GM21528 (cell line): Measurements from ENCODE around the gene PARD3B.

ENCODE experiments used
- ATAC-seq: cut with Tn5 transposase; IDR thresholded peaks from one replicate; pipeline ENCODE4 v1.9.1; 2021; ENCODE audit warnings: mild to moderate bottlenecking, moderate library complexity; ENCODE audit not compliant: unreplicated experiment, low FRiP score

The PARD3B gene

GRCh38 chr2:205352593-205352992 is 807.3 kb downstream of the PARD3B start:
- ATAC-seq = no peak

- no peak for ATAC-seq
Observed at GRCh38 chr2:205357732-205358131, 812.5 kb downstream of the PARD3B start.

- ATAC-seq = no peak
Observed at GRCh38 chr2:205358351-205358815, 813.1 kb downstream of the PARD3B start.

- no peak for ATAC-seq
Observed at GRCh38 chr2:205361272-205361671, 816.0 kb downstream of the PARD3B start.

- ATAC-seq = no peak
Observed at GRCh38 chr2:205361970-205362369, 816.7 kb downstream of the PARD3B start.

- no peak for ATAC-seq
Observed at GRCh38 chr2:205364261-205364660, 819.0 kb downstream of the PARD3B start.

GRCh38 chr2:205366336-205367060 is 821.2 kb downstream of the PARD3B start:
- ATAC-seq = no peak

- no peak for ATAC-seq
Observed at GRCh38 chr2:205367331-205367935, 822.2 kb downstream of the PARD3B start.

- no peak for ATAC-seq
Observed at GRCh38 chr2:205369813-205370212, 824.5 kb downstream of the PARD3B start.

GRCh38 chr2:205370726-205371125 is 825.5 kb downstream of the PARD3B start:
- no peak for ATAC-seq

- no peak for ATAC-seq
Observed at GRCh38 chr2:205372141-205372540, 826.9 kb downstream of the PARD3B start.

GRCh38 chr2:205375461-205376448 is 830.5 kb downstream of the PARD3B start:
- no peak for ATAC-seq

GRCh38 chr2:205377324-205377723 is 832.0 kb downstream of the PARD3B start:
- ATAC-seq = no peak

GRCh38 chr2:205383601-205384000 is 838.3 kb downstream of the PARD3B start:
- no peak for ATAC-seq

GRCh38 chr2:205386109-205386508 is 840.8 kb downstream of the PARD3B start:
- ATAC-seq = no peak

- ATAC-seq = no peak
Observed at GRCh38 chr2:205387350-205388055, 842.2 kb downstream of the PARD3B start.

- ATAC-seq = no peak
Observed at GRCh38 chr2:205390866-205391265, 845.6 kb downstream of the PARD3B start.

- ATAC-seq = no peak
Observed at GRCh38 chr2:205401511-205401910, 856.2 kb downstream of the PARD3B start.

GRCh38 chr2:205402011-205402410 is 856.7 kb downstream of the PARD3B start:
- ATAC-seq = no peak

GRCh38 chr2:205403244-205403825 is 858.1 kb downstream of the PARD3B start:
- no peak for ATAC-seq
